WTC11 (cell line): ENCODE measurements around the gene PPP2R5A. TPM values are rescaled to one million over a fixed set of nuclear protein-coding genes. Genes with fewer than 3 reads are reported as not detected.

ENCODE experiments used
- ATAC-seq: fragments of 200-7000 bp; cut with Tn5 transposase; 2 replicates; pipeline ENCODE4 v1.10.0; 2021; ENCODE audit warnings: mild to moderate bottlenecking, moderate library complexity
- CTCF ChIA-PET: fragments of 300-600 bp; sonication (Branson Sonifier 250); formaldehyde crosslinking; loops from one replicate; lab custom pipeline; 2021; ENCODE audit warnings: antibody characterized with exemption; lab: Charles Lee
- POLR2A ChIA-PET: fragments of 350-600 bp; sonication (Branson Sonifier 250); formaldehyde crosslinking; loops from one replicate; lab custom pipeline; 2021; ENCODE audit warnings: antibody characterized with exemption; lab: Charles Lee
- DNase-seq: peaks from one replicate; pipeline ENCODE4 v3.0.0; 2021; ENCODE audit warnings: low spot score
- H3K27ac Mint-ChIP-seq: 2 replicates; pipeline ENCODE4 v1.8.0; 2021; ENCODE audit warnings: mixed read lengths
- H3K27me3 Mint-ChIP-seq: 2 replicates; pipeline ENCODE4 v1.8.0; 2021; ENCODE audit warnings: low read depth, mild to moderate bottlenecking, moderate library complexity, mixed read lengths
- H3K36me3 Mint-ChIP-seq: 2 replicates; pipeline ENCODE4 v1.8.0; 2021; ENCODE audit warnings: mixed read lengths
- H3K4me1 Mint-ChIP-seq: 2 replicates; pipeline ENCODE4 v1.8.0; 2022; ENCODE audit warnings: mixed read lengths
- H3K4me3 Mint-ChIP-seq: 2 replicates; pipeline ENCODE4 v1.8.0; 2021; ENCODE audit warnings: mild to moderate bottlenecking, moderate library complexity, mixed read lengths
- H3K9me3 Mint-ChIP-seq: 2 replicates; pipeline ENCODE4 v1.8.0; 2021; ENCODE audit warnings: mixed read lengths
- EMX1 ChIP-seq: fragments of 250-450 bp; sonication (Bioruptor Pico); IDR thresholded peaks from 2 replicates; pipeline ENCODE4 v1.8.0; 2021; ENCODE audit warnings: mild to moderate bottlenecking
- NFE2L1 ChIP-seq: sonication (generic); formaldehyde crosslinking; IDR thresholded peaks from 2 replicates; pipeline ENCODE4 v1.8.1; 2023; ENCODE audit warnings: missing genetic modification reagents
- NR1H2 ChIP-seq: sonication (generic); formaldehyde crosslinking; IDR thresholded peaks from 2 replicates; pipeline ENCODE4 v1.9.0; 2021; ENCODE audit warnings: mild to moderate bottlenecking, moderate library complexity, missing genetic modification reagents
- OVOL2 ChIP-seq: fragments of 250-450 bp; sonication (Bioruptor Pico); IDR thresholded peaks from 2 replicates; pipeline ENCODE4 v1.9.0; 2021; ENCODE audit warnings: mild to moderate bottlenecking, borderline replicate concordance
- PREB ChIP-seq: sonication (generic); formaldehyde crosslinking; IDR thresholded peaks from 2 replicates; pipeline ENCODE4 v1.8.1; 2022; ENCODE audit warnings: mild to moderate bottlenecking, missing genetic modification reagents, moderate library complexity, borderline replicate concordance
- RELA ChIP-seq: sonication (generic); formaldehyde crosslinking; IDR thresholded peaks from 2 replicates; pipeline ENCODE4 v1.8.1; 2022; ENCODE audit warnings: missing genetic modification reagents, mild to moderate bottlenecking, borderline replicate concordance
- SP1 ChIP-seq: sonication (generic); formaldehyde crosslinking; conservative IDR thresholded peaks from 2 replicates; pipeline ENCODE4 v1.8.1; 2022; ENCODE audit warnings: missing genetic modification reagents
- ZNF425 ChIP-seq: fragments of 250-450 bp; sonication (Bioruptor Pico); conservative IDR thresholded peaks from 2 replicates; pipeline ENCODE4 v1.9.0; 2021; ENCODE audit warnings: mild to moderate bottlenecking
- total RNA-seq: library from RNA; stranded (reverse); gene quantifications from 3 replicates; pipeline ENCODE4 v1.2.3, GENCODE V29; 2021
- TF ChIP-seq, protein P1 (sequence below): sonication (generic); formaldehyde crosslinking; IDR thresholded peaks from 2 replicates; pipeline ENCODE4 v1.8.1; 2023; ENCODE audit warnings: mild to moderate bottlenecking, missing genetic modification reagents
- TF ChIP-seq, protein P2 (sequence below): sonication (generic); formaldehyde crosslinking; IDR thresholded peaks from 2 replicates; pipeline ENCODE4 v1.8.0; 2022; ENCODE audit warnings: mild to moderate bottlenecking, missing genetic modification reagents
- TF ChIP-seq, protein P3 (sequence below): fragments of 250-450 bp; sonication (Bioruptor Pico); IDR thresholded peaks from 2 replicates; pipeline ENCODE4 v2.1.2; 2022; ENCODE audit warnings: mild to moderate bottlenecking, moderate library complexity
- TF ChIP-seq, protein P4 (sequence below): fragments of 250-450 bp; sonication (Bioruptor Pico); IDR thresholded peaks from 2 replicates; pipeline ENCODE4 v1.9.0; 2021; ENCODE audit warnings: moderate library complexity, mild to moderate bottlenecking, inconsistent platforms, borderline replicate concordance
- TF ChIP-seq, protein P5 (sequence below): fragments of 250-450 bp; sonication (Bioruptor Pico); IDR thresholded peaks from 2 replicates; pipeline ENCODE4 v1.9.0; 2021; ENCODE audit warnings: mild to moderate bottlenecking

Gene PPP2R5A
- total RNA-seq, 1 experiment from 2014 or later, result 35.9 TPM

- DNase-seq (no peak), ATAC-seq (no peak)
- peaks cover 50% of the 10 kb centered on the region for H3K9me3 Mint-ChIP-seq
- no peaks in the 10 kb centered on the region; the same call in 1 of the 2 replicates for H3K27me3 Mint-ChIP-seq
- no peak overlapping the region for H3K4me3 Mint-ChIP-seq
- H3K36me3 Mint-ChIP-seq, result peaks cover 74% of the 10 kb centered on the region
- CTCF ChIA-PET, result interaction anchor here (1.9 kb wide), 1 partner anchor 59 kb away, joined by 4 read pairs; no protein-coding TSS in a partner anchor
- no peaks in the 10 kb centered on the region for H3K4me1 Mint-ChIP-seq
- H3K27ac Mint-ChIP-seq, result no peak overlapping the region
- TF ChIP-seq, protein P1, sequence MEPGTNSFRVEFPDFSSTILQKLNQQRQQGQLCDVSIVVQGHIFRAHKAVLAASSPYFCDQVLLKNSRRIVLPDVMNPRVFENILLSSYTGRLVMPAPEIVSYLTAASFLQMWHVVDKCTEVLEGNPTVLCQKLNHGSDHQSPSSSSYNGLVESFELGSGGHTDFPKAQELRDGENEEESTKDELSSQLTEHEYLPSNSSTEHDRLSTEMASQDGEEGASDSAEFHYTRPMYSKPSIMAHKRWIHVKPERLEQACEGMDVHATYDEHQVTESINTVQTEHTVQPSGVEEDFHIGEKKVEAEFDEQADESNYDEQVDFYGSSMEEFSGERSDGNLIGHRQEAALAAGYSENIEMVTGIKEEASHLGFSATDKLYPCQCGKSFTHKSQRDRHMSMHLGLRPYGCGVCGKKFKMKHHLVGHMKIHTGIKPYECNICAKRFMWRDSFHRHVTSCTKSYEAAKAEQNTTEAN (CRISPR knock-in tag), result no peak
- TF ChIP-seq RELA (CRISPR knock-in tag) (no peak), NR1H2 (CRISPR knock-in tag) (no peak), ZNF425 (CRISPR knock-in tag) (no peak), EMX1 (CRISPR knock-in tag) (no peak), NFE2L1 (CRISPR knock-in tag) (no peak), SP1 (CRISPR knock-in tag) (no peak), OVOL2 (CRISPR knock-in tag) (no peak)
- TF ChIP-seq, protein P2, sequence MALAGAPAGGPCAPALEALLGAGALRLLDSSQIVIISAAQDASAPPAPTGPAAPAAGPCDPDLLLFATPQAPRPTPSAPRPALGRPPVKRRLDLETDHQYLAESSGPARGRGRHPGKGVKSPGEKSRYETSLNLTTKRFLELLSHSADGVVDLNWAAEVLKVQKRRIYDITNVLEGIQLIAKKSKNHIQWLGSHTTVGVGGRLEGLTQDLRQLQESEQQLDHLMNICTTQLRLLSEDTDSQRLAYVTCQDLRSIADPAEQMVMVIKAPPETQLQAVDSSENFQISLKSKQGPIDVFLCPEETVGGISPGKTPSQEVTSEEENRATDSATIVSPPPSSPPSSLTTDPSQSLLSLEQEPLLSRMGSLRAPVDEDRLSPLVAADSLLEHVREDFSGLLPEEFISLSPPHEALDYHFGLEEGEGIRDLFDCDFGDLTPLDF (CRISPR knock-in tag), result no peak
- TF ChIP-seq, protein P3, sequence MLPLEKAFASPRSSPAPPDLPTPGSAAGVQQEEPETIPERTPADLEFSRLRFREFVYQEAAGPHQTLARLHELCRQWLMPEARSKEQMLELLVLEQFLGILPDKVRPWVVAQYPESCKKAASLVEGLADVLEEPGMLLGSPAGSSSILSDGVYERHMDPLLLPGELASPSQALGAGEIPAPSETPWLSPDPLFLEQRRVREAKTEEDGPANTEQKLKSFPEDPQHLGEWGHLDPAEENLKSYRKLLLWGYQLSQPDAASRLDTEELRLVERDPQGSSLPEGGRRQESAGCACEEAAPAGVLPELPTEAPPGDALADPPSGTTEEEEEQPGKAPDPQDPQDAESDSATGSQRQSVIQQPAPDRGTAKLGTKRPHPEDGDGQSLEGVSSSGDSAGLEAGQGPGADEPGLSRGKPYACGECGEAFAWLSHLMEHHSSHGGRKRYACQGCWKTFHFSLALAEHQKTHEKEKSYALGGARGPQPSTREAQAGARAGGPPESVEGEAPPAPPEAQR, result no peak
- TF ChIP-seq, protein P4, sequence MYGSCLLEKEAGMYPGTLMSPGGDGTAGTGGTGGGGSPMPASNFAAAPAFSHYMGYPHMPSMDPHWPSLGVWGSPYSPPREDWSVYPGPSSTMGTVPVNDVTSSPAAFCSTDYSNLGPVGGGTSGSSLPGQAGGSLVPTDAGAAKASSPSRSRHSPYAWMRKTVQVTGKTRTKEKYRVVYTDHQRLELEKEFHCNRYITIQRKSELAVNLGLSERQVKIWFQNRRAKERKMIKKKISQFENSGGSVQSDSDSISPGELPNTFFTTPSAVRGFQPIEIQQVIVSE (CRISPR knock-in tag), result no peak
- TF ChIP-seq, protein P5, sequence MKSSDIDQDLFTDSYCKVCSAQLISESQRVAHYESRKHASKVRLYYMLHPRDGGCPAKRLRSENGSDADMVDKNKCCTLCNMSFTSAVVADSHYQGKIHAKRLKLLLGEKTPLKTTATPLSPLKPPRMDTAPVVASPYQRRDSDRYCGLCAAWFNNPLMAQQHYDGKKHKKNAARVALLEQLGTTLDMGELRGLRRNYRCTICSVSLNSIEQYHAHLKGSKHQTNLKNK (CRISPR knock-in tag), result no peak
- POLR2A ChIA-PET, result no interaction called here
Observed at GRCh38 chr1:212397171-212397570, 112.0 kb downstream of the PPP2R5A start.

- Mint-ChIP-seq H3K9me3 (peaks cover 27% of the 10 kb centered on the region), H3K36me3 (peaks cover 74% of the 10 kb centered on the region), H3K4me1 (no peaks in the 10 kb centered on the region), H3K27me3 (no peaks in the 10 kb centered on the region; the same call in 1 of the 2 replicates), H3K4me3 (no peak overlapping the region)
- DNase-seq (no peak), ATAC-seq (no peak)
- CTCF ChIA-PET, result no interaction called here
- no peak for TF ChIP-seq PREB (CRISPR knock-in tag)
- TF ChIP-seq, all 79 proteins: peak for 0
- POLR2A ChIA-PET, result no interaction called here
- no peak overlapping the region for H3K27ac Mint-ChIP-seq
Observed at GRCh38 chr1:212401042-212401441, 115.8 kb downstream of the PPP2R5A start.
